LNCaP clone FGC (cell line): ENCODE measurements around the gene RNF180.

ENCODE experiments used
- DNase-seq: peaks from one replicate; pipeline ENCODE4 v3.0.0-alpha.2; 2011; ENCODE audit warnings: low read depth
- H3K4me3 ChIP-seq: 2 replicates; pipeline ENCODE4 v1.5.1; 2011; ENCODE audit warnings: mild to moderate bottlenecking, low read depth, low read length, control low read depth
- CTCF ChIP-seq: IDR thresholded peaks from 2 replicates; pipeline ENCODE4 v1.5.1; 2012; ENCODE audit warnings: mild to moderate bottlenecking; ENCODE audit not compliant: control insufficient read depth, insufficient read depth; ENCODE audit errors: extremely low read depth

Gene RNF180

DNA sequence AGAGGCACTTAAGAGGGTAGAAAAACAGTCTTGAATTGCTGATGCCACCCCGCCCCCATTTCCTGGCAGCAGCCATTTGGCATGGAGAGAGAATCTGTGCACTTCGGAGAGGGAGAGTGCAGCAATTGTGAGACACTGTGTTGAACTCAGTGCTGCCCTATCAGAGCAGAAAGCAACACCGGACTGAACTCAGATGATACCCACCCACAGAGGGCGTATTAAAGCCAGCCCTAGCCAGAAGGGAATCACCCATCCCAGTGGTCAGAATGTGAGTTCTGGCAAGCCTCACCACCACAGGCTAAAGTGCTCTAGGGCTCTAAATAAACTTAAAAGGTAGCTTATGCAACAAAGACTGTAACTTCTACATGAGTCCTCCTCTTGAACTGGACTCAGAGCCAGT lies 251.7 kb downstream of the RNF180 start:
- TF ChIP-seq CTCF, result no peak
- DNase-seq, result no peak
- H3K4me3 ChIP-seq, result no peak overlapping the region

DNA sequence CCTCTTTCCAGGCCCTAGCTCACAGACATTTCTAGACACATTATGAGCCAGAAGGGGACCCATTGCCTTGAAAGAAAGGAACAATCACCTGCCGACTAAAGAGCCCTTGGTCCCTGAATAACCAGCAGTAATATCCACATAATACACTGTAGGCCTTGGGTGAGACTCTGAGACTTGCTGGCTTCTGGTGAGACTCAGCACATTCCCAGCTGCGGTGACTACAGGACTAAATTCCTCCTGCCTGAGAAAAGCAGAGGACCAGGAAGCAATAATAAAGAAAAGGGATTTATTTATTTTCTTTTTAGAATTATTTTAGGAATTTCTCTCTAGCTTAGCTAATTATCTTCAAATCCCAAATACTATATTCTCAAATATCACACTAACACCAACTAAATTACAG lies 252.4 kb downstream of the RNF180 start:
- no peak for TF ChIP-seq CTCF
- no peak for DNase-seq
- H3K4me3 ChIP-seq, result no peak overlapping the region
